HG02938 (cell line): Measurements from ENCODE around the gene FAM227B.

Source experiments
- ATAC-seq: cut with Tn5 transposase; IDR thresholded peaks from one replicate; pipeline ENCODE4 v1.9.1; 2021; ENCODE audit warnings: mild to moderate bottlenecking, moderate library complexity; ENCODE audit not compliant: unreplicated experiment

Gene FAM227B

DNA sequence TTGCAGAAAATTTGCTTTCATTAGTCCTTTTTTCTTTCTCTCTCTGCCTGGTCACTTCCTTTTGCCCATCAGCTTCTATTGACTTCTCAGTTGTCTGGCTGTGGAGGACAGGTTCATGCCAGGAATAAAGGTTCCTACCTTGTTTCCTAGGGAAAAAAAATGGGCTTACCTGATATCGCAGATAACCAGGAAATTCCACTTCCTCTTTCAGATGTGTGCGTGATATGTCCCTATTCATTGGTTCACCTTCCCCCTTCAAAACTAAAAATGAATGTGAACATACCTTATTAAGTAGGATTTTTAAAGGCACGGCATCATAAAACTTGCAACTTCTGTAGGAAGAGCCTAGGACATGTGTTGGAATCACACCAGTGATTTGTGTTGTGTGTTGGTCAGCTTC is 317.6 kb downstream of the FAM227B start:
- ATAC-seq, result no peak

- ATAC-seq, result no peak
Measured at GRCh38 chr15:49301562-49301961, 319.1 kb downstream of the FAM227B start.

DNA sequence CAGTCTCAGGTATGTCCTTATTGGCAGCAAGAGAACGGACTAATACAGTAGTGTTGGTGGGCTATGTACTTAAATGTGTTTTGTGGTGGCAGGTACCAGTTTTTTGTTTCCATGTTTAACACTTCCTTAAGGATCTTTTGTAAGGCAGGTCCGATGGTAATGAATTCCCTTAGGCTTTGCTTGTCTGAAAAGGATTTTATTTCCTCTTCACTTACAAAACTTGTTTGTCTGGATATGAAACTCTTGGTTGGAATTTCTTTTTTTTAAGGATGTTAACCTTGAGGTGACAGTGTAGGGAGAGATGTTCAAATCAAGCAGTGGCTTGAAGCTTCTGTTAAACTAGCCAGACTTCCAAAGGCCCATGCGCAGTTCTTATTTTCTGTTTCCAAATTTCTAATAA is 319.8 kb downstream of the FAM227B start:
- no peak for ATAC-seq

- no peak for ATAC-seq
Measured at GRCh38 chr15:49297584-49297983, 323.0 kb downstream of the FAM227B start.

GRCh38 chr15:49296258-49296657 is 324.4 kb downstream of the FAM227B start:
- no peak for ATAC-seq

GRCh38 chr15:49293941-49294340 is 326.7 kb downstream of the FAM227B start:
- ATAC-seq, result no peak

DNA sequence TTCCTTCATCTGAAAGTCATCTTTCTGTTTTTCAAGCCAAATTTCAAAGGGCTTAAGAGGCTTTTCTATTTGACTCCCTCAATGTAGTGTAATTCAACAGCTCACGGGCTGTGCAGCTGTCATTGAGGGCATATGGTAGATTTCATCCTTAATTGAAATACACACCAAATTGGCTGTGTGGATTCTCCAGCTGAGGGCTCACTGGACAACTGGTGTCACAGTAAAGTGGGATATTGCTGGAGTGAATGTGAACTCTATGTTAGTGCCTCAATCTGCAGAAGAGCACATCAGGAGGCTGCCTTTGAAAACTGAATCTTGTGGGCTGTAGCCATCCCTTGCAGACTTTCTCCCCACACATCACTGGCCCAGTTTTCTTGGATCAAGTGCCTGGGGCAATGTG is 330.4 kb downstream of the FAM227B start:
- ATAC-seq, result no peak

GRCh38 chr15:49288391-49288790 is 332.2 kb downstream of the FAM227B start:
- ATAC-seq, result no peak

- ATAC-seq, result no peak
Measured at GRCh38 chr15:49287481-49287880, 333.1 kb downstream of the FAM227B start.

DNA sequence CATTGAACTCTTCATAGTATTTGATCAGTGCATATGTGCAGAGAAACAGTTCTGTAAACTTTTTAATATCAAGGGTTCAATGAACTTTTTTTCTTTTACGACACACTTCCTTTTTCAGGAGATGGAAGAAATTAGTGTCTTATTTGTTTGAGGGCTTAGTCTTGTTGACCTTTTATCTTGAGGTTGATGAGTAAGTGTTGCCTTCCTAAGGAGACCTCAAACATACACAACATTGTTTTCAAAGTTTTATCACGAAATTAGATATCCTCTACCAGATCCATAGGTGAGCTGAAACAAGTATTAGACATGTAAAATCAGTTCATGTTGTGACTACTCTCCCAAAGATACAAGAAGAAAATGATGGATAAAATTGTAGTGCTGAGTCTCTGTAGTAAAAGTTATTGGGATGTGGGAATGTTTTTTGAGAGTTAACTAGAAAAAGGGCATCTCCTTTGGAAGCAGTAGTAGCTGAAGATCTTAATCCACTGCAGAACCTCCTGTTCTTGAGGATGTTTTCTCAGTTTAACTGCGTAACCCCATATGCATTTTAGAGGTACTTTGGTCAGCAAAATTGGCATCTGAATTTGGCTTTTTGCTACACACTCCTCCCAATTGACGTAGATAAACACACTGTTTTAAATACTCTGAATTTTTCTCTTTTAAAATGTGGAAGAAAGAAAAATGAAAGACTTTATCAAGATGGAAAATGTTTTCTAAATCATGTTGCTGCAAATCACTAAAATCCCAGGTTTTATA is 333.8 kb downstream of the FAM227B start:
- ATAC-seq, result no peak

DNA sequence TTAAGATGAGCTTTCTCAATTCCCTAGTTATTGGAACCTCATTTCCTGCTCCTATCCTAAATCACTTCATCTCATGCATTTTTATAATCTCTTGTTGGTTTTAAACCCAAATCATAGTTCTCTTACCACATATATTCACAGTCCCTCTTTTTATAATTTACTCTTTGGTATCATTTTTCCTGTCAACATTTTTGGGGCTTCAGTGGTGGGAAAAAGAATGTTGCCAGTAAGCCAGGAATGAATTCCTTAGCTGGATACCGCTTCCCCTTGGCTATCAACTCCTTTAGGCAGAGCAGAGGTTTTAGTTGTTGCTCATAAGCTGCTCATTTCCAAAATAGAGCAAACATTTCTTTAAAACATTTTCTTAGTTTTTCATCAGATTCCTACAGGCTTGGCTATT is 338.3 kb downstream of the FAM227B start:
- no peak for ATAC-seq

GRCh38 chr15:49279521-49280456 is 340.8 kb downstream of the FAM227B start:
- ATAC-seq, result no peak

DNA sequence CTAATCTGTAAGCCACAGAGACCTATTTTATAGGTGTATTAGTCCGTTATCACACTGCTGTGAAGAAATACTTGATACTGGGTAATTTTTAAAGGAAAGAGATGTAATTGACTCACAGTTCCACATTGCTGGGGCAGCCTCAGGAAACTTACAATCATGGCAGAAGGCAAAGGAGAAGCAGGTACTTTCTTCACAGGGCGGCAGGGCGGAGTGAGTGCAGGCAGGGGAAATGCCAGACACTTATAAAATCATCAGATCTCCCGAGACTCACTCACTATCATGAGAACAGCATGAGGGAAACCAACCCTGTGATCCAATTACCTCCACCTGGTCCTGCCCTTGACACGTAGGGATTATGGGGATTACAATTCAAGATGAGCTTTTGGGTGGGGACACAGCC is 341.9 kb downstream of the FAM227B start:
- ATAC-seq, result no peak
